HG03354 (cell line): Measurements from ENCODE around the gene ODF4.
"Not testable (repeated sequence)": the region's sequence is repeated elsewhere in the genome, so short reads cannot be mapped to it uniquely, and the experiment has no call there.

Experiments used
- ATAC-seq: cut with Tn5 transposase; IDR thresholded peaks from one replicate; pipeline ENCODE4 v1.9.1; 2021; ENCODE audit warnings: mild to moderate bottlenecking; ENCODE audit not compliant: unreplicated experiment, poor library complexity, severe bottlenecking

The ODF4 gene

GRCh38 chr17:8391711-8392110 lies 52.1 kb downstream of the ODF4 start:
- ATAC-seq, result no peak

GRCh38 chr17:8392274-8392673 lies 52.6 kb downstream of the ODF4 start:
- no peak for ATAC-seq

- ATAC-seq, result no peak
These were observed 53.2 kb downstream of the ODF4 start for GRCh38 chr17:8392674-8393469.

- no peak for ATAC-seq
These were observed 54.0 kb downstream of the ODF4 start for GRCh38 chr17:8393470-8394231.

- not testable (repeated sequence) for ATAC-seq
These were observed 54.9 kb downstream of the ODF4 start for GRCh38 chr17:8394497-8394896.
